GM12878 (cell line): Measurements from ENCODE around the gene PPP6R2.

Experiments
- ATF7 ChIP-seq: fragments of 450-650 bp; IDR thresholded peaks from 2 replicates; pipeline ENCODE4 v1.6.1; 2016; ENCODE audit warnings: low read depth, mild to moderate bottlenecking
- CREB1 ChIP-seq: IDR thresholded peaks from 2 replicates; pipeline ENCODE4 v1.6.1; 2012; ENCODE audit warnings: low read depth, mild to moderate bottlenecking, inconsistent platforms
- ESRRA ChIP-seq: IDR thresholded peaks from 2 replicates; pipeline ENCODE4 v1.6.1; 2012; ENCODE audit warnings: mild to moderate bottlenecking, low read length, improper control_type of control experiment
- EZH2 ChIP-seq: IDR thresholded peaks from 2 replicates; pipeline ENCODE4 v1.6.1; 2012; ENCODE audit warnings: low read depth, mild to moderate bottlenecking, control low read depth, inconsistent platforms, low read length, borderline replicate concordance; ENCODE audit not compliant: control insufficient read depth
- FOXM1 ChIP-seq: IDR thresholded peaks from 2 replicates; pipeline ENCODE4 v1.6.1; 2012; ENCODE audit warnings: low read depth, mild to moderate bottlenecking, inconsistent platforms, low read length, moderate library complexity
- IKZF1 ChIP-seq: fragments of 450-650 bp; conservative IDR thresholded peaks from 2 replicates; pipeline ENCODE4 v1.6.1; 2017; ENCODE audit warnings: antibody characterized with exemption, mild to moderate bottlenecking
- SRF ChIP-seq, 2 experiments: IDR thresholded peaks; 2 replicates each; pipeline ENCODE4 v1.6.1; 2011; ENCODE audit warnings: low read depth in 2 of 2, low read length in 2 of 2, mild to moderate bottlenecking in 1 of 2, moderate library complexity in 1 of 2
- TF ChIP-seq, protein P1 (sequence below), 3 experiments: IDR thresholded peaks in 2 of 3; conservative IDR thresholded peaks in 1 of 3; 2 replicates each; pipeline ENCODE4 v1.5.1; 2011; ENCODE audit warnings: low read depth in 3 of 3, low read length in 3 of 3, mild to moderate bottlenecking in 3 of 3, control low read depth in 2 of 3, moderate library complexity in 2 of 3, inconsistent platforms in 1 of 3, mixed read lengths in 1 of 3; ENCODE audit not compliant: control insufficient read depth in 2 of 3, insufficient read depth in 1 of 3; ENCODE audit errors: extremely low read depth in 1 of 3

DNA sequence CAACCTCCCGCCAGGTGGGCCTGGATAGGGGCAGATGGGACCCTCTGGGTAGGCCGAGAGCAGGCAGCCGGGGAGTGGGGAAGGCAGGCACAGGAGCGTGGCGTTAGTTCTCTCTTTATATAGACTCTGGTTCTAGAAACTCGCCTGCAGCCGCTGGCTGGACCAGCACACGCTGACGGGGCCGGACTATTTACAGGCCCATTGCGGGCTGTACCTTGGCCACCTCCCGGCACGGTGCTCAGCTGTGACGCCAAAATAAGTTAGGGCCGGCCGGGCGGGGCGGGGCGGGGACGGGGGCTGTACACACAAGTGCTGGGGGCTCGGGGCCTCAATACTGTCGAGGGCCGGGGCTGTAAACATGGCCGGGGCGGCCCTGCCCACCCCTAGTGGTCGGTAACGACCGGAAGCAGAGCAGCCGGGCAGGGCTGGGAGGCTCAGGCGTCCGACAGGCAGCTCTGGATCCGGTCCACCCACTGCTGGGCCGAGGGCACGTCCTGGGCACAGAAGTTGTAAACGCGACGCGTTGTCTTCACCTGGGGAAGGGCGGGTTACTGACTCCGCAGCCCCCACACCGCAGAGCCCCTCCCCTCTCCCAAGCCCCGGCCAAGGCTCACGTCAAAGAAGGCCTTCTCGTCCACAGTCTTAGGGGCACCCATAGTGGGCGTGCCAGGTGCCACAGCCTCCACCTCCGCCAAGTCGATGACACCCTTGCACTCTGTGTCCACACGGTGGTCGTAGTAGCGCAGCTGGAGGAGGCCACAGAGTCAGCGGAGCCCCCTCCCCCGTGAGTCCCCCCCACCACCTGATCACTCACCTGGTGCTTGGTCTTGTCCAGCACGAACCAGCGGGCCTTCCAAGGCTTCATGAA, 103.8 kb downstream of the PPP6R2 start:
- TF ChIP-seq, protein P1, sequence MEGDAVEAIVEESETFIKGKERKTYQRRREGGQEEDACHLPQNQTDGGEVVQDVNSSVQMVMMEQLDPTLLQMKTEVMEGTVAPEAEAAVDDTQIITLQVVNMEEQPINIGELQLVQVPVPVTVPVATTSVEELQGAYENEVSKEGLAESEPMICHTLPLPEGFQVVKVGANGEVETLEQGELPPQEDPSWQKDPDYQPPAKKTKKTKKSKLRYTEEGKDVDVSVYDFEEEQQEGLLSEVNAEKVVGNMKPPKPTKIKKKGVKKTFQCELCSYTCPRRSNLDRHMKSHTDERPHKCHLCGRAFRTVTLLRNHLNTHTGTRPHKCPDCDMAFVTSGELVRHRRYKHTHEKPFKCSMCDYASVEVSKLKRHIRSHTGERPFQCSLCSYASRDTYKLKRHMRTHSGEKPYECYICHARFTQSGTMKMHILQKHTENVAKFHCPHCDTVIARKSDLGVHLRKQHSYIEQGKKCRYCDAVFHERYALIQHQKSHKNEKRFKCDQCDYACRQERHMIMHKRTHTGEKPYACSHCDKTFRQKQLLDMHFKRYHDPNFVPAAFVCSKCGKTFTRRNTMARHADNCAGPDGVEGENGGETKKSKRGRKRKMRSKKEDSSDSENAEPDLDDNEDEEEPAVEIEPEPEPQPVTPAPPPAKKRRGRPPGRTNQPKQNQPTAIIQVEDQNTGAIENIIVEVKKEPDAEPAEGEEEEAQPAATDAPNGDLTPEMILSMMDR (IDR thresholded peaks at IDR 0.05 in 2 of 3, conservative IDR thresholded peaks at IDR 0.05 in 1 of 3; ENCODE audit: control insufficient read depth in 2 of 3, extremely low read depth in 1 of 3, insufficient read depth in 1 of 3, low read depth in 3 of 3, low read length in 3 of 3), result no peak
- no peak for TF ChIP-seq SRF (IDR thresholded peaks at IDR 0.05; ENCODE audit: low read depth in 2 of 2, low read length in 2 of 2)
- no peak for TF ChIP-seq ATF7
- no peak for TF ChIP-seq CREB1
- TF ChIP-seq IKZF1, result no peak
- TF ChIP-seq FOXM1, result no peak
- TF ChIP-seq ESRRA, result no peak
- no peak for TF ChIP-seq EZH2
